ENCODE measurements around the gene GATD1. TPM values are rescaled to one million over a fixed set of nuclear protein-coding genes. Genes with fewer than 3 reads are reported as not detected.

GATD1 gene
- total RNA-seq, 4 donors from 2014 or later: 22.1 to 41.4 (median 27.3) TPM

GRCh38 chr11:824942-825341 is 47.7 kb upstream of the GATD1 start:
- H3K9me3 ChIP-seq: no peaks in the 10 kb centered on the region
- H3K27ac ChIP-seq: no peak overlapping the region
- no peak for DNase-seq (ENCODE audit: low spot score in 2 of 2)
- TF ChIP-seq EP300 (IDR thresholded peaks at IDR 0.05): no peak
- TF ChIP-seq POLR2A (IDR thresholded peaks at IDR 0.05): no peak
- TF ChIP-seq CTCF (IDR thresholded peaks at IDR 0.05): no peak
- H3K4me1 ChIP-seq: peaks cover 0 to 63% (median 48%) of the 10 kb centered on the region in 4 donors
- peaks cover 0 to 46% (median 26%) of the 10 kb centered on the region in 3 donors for H3K36me3 ChIP-seq
- H3K4me3 ChIP-seq: no peak overlapping the region
- 84% methylated on average over 11 of the region's 11 CpGs for WGBS, 2 donors
- H3K27me3 ChIP-seq: peaks cover 0 to 42% of the 10 kb centered on the region in 2 donors

- no peak overlapping the region for H3K27ac ChIP-seq
- DNase-seq (ENCODE audit: low spot score in 2 of 2): no peak
- peaks cover 0 to 37% of the 10 kb centered on the region in 2 donors for H3K27me3 ChIP-seq
- H3K9me3 ChIP-seq: no peaks in the 10 kb centered on the region
- peaks cover 0 to 46% (median 26%) of the 10 kb centered on the region in 3 donors for H3K36me3 ChIP-seq
- WGBS, 2 donors: 84 to 90% methylated on average over 3 to 40 of the region's 59 CpGs
- no peak for TF ChIP-seq POLR2A (IDR thresholded peaks at IDR 0.05)
- TF ChIP-seq EP300 (IDR thresholded peaks at IDR 0.05): no peak
- no peak for TF ChIP-seq CTCF (IDR thresholded peaks at IDR 0.05)
- H3K4me3 ChIP-seq: no peak overlapping the region
- peaks cover 0 to 57% (median 42%) of the 10 kb centered on the region in 4 donors for H3K4me1 ChIP-seq
Observed at GRCh38 chr11:824292-824880, 47.1 kb upstream of the GATD1 start.

GRCh38 chr11:823441-824291 is 46.4 kb upstream of the GATD1 start:
- DNase-seq (ENCODE audit: low spot score in 2 of 2): no peak
- Histone ChIP-seq H3K36me3 (peaks cover 0 to 46% (median 26%) of the 10 kb centered on the region in 3 donors), H3K9me3 (no peaks in the 10 kb centered on the region), H3K4me3 (no peak overlapping the region), H3K4me1 (peaks cover 0 to 54% (median 39%) of the 10 kb centered on the region in 4 donors), H3K27me3 (peaks cover 0 to 29% of the 10 kb centered on the region in 2 donors), H3K27ac (no peak overlapping the region)
- 83 to 88% methylated on average over 29 to 50 of the region's 53 CpGs for WGBS, 2 donors
- TF ChIP-seq EP300 (IDR thresholded peaks at IDR 0.05): no peak
- TF ChIP-seq POLR2A (IDR thresholded peaks at IDR 0.05): no peak
- TF ChIP-seq CTCF (IDR thresholded peaks at IDR 0.05): no peak

GRCh38 chr11:821512-822371 is 44.5 kb upstream of the GATD1 start:
- WGBS, 2 donors: 71 to 74% methylated on average over 20 to 21 of the region's 22 CpGs
- no peak for DNase-seq (ENCODE audit: low spot score in 2 of 2)
- H3K4me3 ChIP-seq: peak overlapping the region in 3 of 4 donors; percentile 71 to 81 (median 71)
- H3K9me3 ChIP-seq: no peaks in the 10 kb centered on the region
- H3K36me3 ChIP-seq: peaks cover 0 to 46% (median 26%) of the 10 kb centered on the region in 3 donors
- TF ChIP-seq CTCF (IDR thresholded peaks at IDR 0.05) (no peak), EP300 (IDR thresholded peaks at IDR 0.05) (no peak), POLR2A (IDR thresholded peaks at IDR 0.05) (no peak)
- H3K27ac ChIP-seq: peak overlapping the region in 3 of 4 donors; percentile 91 to 95 (median 91)
- H3K4me1 ChIP-seq: peaks cover 0 to 39% (median 29%) of the 10 kb centered on the region in 4 donors
- H3K27me3 ChIP-seq: peaks cover 0 to 13% of the 10 kb centered on the region in 2 donors

Data from tibial nerve (tissue), 4 donors.